HG03280 (cell line): ENCODE results near the gene JAK1.
"Not testable (repeated sequence)": the region's sequence is repeated elsewhere in the genome, so short reads cannot be mapped to it uniquely, and the experiment has no call there.

ENCODE experiments used
- ATAC-seq: cut with Tn5 transposase; IDR thresholded peaks from one replicate; pipeline ENCODE4 v1.9.1; 2021; ENCODE audit warnings: mild to moderate bottlenecking, moderate library complexity; ENCODE audit not compliant: unreplicated experiment

Gene JAK1

DNA sequence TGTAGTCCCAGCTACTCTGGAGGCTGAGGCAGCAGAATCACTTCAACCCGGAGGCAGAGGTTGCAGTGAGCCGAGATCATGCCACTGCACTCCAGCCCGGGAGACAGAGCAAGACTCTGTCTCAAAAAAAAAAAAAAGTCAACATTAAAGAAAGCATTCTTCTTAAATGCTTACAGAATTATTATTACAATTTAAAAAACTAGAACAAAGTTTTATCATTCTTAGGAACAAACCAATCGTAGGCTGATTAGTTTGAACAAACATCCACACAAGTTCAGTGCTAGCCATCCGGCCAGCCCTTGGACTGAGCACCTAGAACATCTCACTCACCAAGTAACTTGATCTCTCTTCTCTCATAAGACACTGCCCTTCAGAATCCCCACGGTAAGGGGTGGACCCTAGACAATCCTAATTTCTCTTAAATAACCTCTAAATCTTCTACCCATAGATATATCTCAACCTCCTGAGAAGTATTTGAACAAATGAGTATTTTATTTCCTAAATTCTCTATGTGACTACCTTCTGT lies 16.0 kb downstream of the JAK1 start:
- ATAC-seq, result no peak

GRCh38 chr1:64948905-64949833 lies 17.2 kb downstream of the JAK1 start:
- no peak for ATAC-seq

DNA sequence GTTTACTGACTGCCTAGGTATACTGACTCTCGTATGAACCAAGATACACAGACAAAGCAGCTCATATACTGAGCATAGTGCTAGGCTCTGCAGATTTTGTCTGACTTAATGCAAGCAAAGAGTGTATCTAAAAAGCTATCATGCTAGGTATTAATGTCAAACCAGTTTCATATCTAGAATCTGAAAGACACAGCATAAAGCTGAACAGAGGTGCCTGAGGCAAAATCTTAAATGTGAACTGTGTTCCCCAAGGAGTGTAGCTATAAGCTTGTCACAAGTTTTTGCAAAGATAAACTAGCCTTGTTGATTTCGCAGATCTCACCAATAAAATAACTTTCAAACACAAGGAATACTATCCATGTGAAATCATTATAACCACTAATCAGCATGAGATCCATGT lies 18.1 kb downstream of the JAK1 start:
- ATAC-seq, result no peak

DNA sequence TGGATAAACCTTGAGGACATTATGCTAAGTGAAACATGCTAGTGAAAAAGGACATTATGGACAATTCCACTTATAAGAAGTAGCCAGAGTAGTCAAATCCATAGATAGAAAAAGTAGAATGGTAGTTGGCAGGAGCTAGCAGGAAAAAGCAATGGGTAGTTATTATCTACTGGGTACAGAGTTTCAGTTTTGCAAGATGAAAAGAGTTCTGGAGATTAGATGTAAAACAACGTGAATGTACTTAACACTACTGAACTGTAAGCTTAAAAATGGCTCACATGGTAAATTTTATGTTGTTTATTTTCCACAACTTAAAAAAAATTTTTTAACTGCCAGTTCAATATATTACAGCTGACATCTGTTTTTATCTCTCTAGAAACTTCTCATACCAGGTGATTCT lies 19.4 kb downstream of the JAK1 start:
- no peak for ATAC-seq

GRCh38 chr1:64944913-64945312 lies 21.4 kb downstream of the JAK1 start:
- ATAC-seq, result no peak

GRCh38 chr1:64942675-64943074 lies 23.7 kb downstream of the JAK1 start:
- no peak for ATAC-seq

GRCh38 chr1:64942118-64942517 lies 24.2 kb downstream of the JAK1 start:
- ATAC-seq, result no peak

GRCh38 chr1:64941461-64942117 lies 24.8 kb downstream of the JAK1 start:
- no peak for ATAC-seq

DNA sequence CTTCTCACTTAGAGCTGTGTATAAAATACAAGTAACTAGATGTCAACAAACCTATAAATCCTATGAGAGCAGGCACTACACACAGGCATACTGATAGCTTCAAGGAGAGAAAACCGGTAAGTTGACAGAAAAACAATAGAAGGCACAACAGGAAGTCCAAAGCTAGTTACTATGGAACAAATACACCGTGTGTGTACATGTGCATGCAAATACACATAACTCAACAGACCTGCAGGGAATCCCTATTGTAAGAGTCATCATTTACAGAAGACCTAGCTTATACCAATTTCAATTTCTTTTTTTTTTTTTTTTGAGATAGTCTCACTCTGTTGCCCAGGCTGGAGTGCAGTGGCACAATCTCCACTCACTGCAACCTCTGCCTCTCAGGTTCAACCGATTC lies 26.3 kb downstream of the JAK1 start:
- no peak for ATAC-seq

GRCh38 chr1:64938991-64939390 lies 27.4 kb downstream of the JAK1 start:
- no peak for ATAC-seq

GRCh38 chr1:64936956-64937355 lies 29.4 kb downstream of the JAK1 start:
- no peak for ATAC-seq

GRCh38 chr1:64935551-64936155 lies 30.7 kb downstream of the JAK1 start:
- ATAC-seq, result no peak

DNA sequence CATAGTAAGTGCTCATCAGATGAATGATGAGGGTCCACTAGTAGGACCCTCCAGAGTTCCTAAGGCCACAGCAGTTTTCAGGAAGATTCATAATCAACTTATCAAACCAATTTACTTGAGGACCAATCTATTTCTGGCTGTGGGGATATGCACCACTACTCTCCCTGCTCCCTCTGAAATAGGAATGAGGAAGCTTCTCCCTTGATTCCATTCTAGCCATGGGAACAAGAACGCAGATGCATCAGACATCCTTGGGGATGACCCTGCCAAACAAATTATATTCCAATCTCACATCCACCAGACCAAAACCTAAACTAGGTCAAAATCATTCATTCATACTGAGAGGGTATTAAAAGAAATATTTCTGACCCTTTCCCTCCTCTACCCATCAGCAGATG lies 31.5 kb downstream of the JAK1 start:
- ATAC-seq, result no peak

GRCh38 chr1:64934115-64934877 lies 32.1 kb downstream of the JAK1 start:
- ATAC-seq, result no peak

DNA sequence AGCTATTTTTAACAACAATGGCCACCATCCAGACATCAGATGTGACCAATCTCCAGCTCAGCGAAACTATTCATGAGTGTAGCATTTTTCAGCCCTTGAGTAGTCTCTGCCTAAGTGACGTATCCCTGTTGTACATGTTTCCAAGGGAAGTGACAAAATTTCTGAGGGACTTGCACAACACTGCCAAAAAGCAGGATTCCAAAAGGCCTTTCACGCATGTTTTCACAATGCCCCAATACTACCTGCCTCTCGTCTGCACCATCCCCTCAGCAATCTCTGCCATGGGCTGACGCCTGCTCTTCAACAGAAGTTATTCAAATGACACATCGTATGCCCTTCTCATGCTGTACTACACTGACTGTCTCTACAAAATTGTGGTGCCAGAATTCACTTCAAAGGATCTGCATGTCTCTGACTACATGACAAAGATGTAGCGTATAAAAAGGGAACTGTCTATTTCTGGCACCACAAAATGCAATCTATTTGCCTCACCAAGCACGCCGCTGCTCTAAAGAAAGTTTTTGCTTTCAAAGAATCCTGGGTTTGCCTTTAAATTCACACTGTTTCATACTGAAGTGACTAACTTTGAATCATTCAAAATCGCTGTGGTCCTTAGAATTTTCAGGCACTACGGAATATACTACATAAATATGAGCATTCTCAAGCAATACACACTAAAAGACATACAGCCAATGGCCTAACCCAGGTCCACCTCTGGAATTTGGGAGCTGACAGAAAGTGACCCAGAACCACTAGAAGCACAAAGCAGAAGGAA lies 32.9 kb downstream of the JAK1 start:
- ATAC-seq, result no peak

DNA sequence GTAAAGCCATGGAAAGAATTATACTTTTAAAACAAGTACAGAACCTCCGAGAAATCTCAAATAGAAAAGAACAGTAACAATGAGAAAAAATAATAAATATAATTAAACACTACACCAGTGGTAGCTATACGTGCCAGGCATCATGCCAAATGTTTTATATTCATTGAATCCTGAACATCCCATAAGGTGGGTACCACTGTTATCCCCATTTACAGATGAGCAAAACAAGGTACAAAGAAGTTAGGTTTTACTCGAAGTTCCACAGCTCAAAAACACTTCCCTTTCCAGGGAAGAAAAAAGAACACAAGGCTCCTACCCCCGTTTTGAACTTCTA lies 33.4 kb downstream of the JAK1 start:
- no peak for ATAC-seq

- ATAC-seq, result not testable (repeated sequence)
Observed at GRCh38 chr1:64930640-64931039, 35.7 kb downstream of the JAK1 start.

GRCh38 chr1:64929221-64929620 lies 37.1 kb downstream of the JAK1 start:
- ATAC-seq, result no peak

DNA sequence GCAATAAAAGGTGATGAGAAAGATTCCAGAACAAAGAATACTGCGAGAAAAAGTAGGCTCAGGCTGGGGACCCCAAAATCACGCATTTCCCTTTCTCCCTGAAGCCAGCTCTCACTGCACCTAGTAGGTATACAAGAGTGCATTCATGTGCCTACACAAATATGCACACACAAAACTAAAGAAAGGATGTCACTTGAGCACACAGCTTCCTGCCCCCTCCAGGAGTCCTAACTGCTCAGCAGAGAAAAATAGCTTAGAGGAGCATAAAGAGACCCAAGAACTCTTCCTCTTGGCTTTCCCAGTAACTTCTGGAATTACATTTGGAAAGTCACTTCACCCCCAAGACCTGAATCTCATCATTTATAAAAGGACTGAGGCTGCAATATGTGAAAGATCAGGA lies 38.0 kb downstream of the JAK1 start:
- no peak for ATAC-seq

GRCh38 chr1:64925594-64925993 lies 40.8 kb downstream of the JAK1 start:
- no peak for ATAC-seq
